Testis (tissue), 2 donors: ENCODE data around the gene TNS3.

ENCODE experiments used
- CTCF ChIP-seq, 3 experiments: fragments of 450-650 bp in 2 of 3; fragments of 200-600 bp in 1 of 3; sonication (generic) in 1 of 3; IDR thresholded peaks; one replicate each; pipeline ENCODE4 v1.5.1; 2016 to 2019; ENCODE audit warnings: antibody characterized with exemption in 3 of 3, mild to moderate bottlenecking in 2 of 3, moderate library complexity in 1 of 3
- POLR2A ChIP-seq: fragments of 450-650 bp; IDR thresholded peaks from one replicate; pipeline ENCODE4 v1.6.1; 2017; ENCODE audit warnings: antibody characterized with exemption, mild to moderate bottlenecking, moderate library complexity

GRCh38 chr7:47252675-47253074, 329.2 kb downstream of the TNS3 start:
- no peak for TF ChIP-seq CTCF (IDR thresholded peaks at IDR 0.05)
- TF ChIP-seq POLR2A: no peak
